Activated CD4-positive, alpha-beta T cell treated with anti-CD3 and anti-CD28 coated beads for 1 hour (primary cell): ENCODE data around the gene CFAP46.
"Not testable (repeated sequence)": the region's sequence is repeated elsewhere in the genome, so short reads cannot be mapped to it uniquely, and the experiment has no call there.

ENCODE experiments used
- DNase-seq: peaks from one replicate; pipeline ENCODE4 v3.0.0-alpha.2; 2020

The CFAP46 gene

DNA sequence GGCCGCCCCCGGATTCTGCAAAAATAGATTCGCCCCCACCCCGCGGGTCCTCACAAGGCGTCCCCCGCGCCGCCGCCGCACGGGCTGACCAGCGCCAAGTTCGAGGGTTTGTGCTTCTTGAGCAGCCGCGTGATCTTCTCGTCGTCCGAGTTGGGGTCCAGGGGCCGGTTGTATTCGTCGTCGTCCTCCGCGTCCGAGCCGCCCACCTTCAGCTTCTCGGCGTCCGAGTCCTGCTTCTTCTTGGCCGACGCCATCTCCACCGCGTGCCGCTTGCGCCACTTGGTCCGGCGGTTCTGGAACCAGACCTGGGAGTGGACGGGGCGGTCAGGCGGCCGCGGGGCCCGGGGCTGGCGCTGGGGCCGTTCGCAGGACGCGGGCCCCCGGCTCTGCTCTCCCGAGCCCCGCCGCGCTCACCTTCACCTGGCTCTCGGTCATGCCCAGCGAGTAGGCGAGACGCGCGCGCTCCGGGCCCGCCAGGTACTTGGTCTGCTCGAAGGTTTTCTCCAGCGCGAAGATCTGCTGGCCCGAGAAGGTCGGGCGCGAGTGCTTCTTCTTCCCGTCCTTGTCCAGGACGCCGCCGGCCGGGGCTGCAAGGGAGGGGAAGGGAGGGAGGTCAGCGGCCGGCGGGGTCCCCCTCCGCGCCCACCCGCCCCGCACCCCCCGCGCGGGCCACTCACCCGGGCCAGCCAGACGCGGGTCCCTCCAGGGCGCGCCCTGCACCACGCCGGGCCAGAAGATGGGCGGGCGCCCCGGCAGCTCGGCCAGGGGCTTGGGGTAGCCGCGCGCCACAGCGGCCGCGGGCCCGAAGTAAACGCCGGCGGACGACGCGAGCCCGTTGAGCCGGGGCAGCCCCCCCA, 157.3 kb downstream of the CFAP46 start:
- no peak for DNase-seq

DNA sequence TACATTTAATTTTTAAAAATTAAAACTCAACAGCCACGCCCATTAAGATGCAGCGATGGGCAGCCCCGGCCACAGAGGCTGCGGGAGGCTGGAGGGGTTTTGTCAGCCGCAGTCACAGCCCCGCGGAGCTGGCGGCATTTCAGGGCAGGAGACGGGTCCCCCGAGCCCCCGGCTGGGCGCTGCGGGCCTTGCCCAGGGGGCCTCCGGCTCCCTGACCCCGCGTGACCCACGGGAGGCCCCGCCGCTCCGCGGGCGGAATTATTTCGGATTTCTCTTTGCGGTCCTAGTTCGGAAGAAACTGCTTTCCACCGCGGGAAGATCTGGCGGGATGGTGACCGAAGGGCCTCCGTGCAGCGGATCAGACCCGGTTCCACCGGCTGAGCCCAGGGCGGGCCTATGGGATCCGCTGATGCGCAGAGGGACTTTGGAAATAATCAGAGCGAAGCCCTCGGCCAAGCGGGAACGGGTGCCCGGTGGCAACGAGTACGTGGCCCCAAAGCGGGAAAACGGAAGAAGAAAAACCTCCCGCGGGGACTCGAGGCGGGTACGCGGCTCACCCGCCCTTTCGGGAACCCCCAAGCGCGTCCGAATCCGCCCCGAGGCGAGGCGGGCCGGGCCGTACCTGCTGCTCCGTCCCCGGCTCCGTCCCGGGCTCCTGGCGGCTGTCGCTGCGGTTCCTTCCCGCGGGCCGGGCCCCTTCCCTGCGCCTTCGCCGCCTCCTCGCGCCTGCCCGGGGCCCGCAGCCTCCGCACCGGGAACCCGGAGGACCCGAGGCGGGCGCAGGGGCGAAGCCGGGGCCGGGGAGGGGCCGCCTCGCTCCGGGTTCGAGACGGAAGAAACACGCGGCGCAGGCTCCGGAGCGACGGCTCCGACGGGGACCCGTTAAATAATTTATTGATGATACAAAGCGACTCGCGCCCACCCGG, 158.2 kb downstream of the CFAP46 start:
- DNase-seq = no peak

DNA sequence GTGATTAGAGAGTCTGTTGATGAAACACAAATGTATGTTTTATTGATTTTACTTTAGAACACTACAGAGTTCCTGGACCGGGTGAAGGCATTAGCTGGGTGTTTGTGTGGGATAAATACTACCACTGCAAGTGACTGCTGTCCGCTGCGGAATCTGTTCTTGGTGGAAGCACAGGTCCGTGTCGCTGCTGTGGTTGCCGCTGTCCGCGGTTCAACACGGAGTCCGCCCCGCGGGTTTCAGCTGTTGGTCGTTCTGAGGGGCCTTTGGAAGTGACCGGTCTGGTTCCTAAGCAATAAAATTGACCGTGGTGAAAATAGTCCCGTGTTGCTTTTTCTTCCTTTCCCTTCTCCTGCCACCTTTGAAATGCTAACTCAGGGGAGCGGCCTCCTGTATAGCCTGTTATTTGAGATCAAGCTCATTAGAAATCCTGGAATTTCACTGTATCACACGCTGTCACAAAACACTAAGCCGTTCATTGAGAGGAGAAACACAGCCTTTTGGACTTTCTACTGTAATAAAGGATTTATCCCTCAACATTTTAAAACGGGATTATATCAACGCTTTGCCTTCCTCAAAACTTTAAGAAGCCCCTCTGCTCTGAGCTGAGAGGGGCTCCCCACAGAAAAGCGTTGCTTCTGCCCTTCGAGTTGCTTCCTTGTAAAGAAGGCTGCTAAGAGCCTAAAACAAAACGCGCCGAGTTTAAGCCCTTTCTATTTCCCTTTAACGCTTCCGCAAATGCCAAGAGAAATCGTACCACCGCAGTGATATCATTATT, 159.0 kb downstream of the CFAP46 start:
- DNase-seq = no peak

DNA sequence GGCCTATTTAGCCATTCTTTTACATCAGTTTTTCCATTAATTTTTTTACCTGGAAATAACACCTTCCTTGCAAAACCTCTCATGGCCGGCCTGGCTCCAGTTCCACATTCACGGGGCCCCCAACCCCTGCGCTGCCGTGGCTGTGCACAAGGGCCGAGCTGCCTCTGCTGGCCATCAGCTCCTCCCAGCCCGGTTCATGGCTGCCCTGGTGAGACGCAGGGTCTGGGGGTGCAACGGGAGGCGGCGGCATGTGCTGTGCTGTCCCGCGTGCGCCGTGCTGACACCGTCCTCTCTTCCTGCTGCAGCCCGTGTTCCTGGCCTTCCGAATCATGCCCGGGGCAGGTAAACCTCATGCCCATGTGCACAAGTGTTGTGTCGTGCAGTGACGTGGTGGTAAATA, 160.8 kb downstream of the CFAP46 start:
- no peak for DNase-seq

DNA sequence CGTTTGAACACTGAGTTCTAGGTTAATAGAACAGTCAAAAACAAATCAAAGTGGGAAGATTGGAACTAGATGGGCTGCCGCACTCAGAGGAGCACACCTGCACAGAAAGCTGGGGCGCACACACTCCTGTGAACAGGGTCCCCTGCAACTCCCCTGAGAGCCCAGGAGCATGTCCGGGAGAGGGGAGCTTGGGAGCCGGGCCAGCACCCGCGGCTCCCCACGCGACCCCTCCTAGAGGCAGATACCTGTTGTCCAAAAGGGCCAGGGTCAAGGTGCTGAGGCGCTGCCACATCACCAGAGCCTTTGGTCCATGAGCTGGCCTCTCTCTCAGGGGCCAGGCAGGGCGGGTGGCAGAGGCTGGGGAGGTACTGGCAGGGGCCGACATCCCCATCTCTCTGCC, 162.0 kb downstream of the CFAP46 start:
- DNase-seq = no peak

DNA sequence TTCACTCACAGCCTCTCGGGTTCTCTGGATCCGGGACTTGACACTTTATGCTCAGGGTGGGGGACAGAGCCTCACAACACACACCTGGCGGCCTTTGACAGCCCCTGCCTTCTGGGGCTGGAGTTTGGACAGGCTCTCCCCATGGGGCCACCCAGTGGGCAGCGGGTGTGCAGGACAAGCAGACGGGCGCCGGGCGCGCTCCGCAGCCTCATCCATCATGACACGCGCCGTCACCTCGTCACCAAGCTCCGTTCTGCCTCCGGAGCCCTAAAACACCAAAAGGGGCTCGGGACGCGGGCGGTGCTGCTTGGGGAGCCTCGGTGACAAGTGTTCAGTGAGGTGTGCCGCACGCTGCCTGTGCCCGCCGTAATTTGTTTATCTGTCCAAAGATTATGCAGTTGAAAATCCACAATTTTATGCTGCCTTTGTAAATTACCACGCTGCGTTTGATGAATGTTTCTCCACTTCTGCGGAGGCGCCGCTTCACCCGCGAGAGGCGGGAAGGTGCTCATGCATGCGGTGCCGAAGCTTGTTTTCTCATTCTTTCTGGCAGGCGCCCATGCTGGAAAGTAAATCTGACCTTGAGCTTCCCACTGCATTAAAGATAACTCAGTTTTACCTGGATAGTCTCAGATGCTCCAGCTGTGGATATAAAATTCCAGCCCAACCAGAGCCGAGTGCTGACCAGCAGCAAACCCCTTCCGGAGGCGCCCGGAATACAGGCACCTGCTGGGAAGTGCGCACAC, 162.6 kb downstream of the CFAP46 start:
- no peak for DNase-seq

DNA sequence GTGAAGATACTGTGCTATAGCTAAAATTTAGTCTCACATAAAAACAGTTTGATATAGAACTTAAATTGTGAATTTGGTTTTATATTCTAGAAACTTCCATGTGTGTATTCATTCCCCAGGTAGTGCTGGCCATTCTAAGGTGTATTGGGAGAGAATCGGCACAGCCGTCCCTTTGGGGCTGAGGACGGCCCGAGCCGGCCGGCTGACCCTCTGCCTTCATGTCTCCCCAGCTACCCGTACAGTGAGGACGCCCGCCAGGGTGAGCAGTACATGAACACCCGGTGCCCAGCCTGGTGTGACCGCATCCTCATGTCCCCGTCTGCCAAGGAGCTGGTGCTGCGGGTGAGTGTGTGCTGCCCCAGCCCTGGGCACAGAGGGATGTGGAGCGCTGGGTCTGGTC, 164.9 kb downstream of the CFAP46 start:
- DNase-seq = no peak

DNA sequence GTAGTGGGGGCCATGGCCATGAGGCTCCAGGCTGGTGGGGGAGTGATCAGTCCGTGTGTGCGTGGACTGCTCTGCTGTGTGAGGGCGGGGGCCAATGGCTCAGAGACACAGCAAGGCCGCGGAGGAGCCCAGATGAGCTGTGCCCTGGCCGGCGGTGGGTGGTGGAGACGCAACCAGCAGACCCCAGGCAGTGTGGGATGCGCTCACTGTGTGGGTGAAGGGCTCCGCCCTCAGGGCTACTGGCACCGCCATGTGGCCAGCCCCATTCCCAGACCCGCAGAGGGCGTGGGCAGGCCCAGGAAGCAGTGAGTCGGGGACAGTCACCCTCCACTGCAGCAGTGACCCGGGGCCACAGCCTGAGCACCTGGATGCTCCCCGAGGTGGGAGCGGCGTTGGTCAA, 165.5 kb downstream of the CFAP46 start:
- DNase-seq = no peak

DNA sequence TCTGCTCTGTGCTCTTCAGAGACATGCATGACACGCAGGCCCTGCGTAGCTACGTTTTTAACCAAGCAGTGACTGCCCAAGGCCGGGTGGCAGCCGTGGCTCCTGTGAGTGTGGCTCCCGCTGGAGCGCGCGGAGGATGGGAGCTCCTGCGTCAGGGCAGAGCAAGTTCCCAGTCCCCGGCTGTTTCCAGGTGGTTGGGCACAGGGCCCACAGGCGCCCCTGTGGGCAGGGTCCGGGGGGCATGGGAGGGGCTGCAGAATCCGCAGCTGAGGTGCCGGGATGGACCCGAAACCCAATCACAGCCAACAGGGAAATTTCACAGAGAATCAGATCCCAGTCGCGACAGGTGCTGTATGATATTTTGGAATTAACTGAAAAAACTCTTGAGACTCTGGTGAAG, 166.2 kb downstream of the CFAP46 start:
- DNase-seq = no peak

DNA sequence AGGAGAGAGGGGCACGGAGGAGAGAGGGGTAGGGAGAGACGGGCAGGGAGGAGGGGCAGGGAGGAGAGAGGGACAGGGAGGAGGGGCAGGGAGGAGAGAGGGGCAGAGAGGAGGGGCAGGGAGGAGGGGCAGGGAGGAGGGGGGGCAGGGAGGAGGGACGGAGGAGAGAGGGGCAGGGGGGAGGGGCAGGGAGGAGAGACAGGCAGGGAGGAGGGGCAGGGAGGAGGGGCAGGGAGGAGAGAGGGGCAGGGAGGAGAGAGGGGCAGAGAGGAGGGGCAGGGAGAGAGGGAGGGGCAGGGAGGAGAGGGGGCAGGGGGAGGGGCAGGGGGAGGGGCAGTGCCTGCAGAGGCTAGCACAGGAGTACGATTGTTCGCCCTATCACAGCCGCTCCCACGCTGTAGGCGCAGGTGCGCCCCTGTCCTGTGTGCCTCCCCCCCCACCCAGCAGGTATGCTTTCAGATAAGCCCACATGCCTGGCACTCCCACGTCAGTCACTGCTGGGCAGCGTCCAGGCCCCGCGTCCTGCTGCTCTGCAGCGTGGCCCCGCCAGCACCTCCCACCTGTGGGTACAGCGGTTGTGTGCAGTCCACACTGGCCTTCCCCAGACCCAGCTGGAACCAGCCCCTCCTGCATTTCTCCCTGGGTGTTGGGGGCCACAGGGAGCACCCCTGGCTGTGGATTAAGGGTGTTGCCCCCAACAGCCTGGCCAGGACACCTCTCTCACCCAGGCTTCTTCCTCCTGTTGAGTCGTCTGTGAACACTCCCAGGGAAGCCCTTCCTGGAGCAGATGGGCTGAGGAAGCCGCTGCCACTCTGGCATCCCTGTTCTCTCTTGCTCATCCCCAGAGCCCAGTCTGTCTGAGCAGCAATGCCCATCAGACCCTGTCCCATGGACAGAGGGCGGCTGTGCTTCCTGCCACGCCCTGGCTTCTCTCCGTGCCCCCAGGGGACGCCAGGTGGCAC, 167.2 kb downstream of the CFAP46 start:
- no peak for DNase-seq

DNA sequence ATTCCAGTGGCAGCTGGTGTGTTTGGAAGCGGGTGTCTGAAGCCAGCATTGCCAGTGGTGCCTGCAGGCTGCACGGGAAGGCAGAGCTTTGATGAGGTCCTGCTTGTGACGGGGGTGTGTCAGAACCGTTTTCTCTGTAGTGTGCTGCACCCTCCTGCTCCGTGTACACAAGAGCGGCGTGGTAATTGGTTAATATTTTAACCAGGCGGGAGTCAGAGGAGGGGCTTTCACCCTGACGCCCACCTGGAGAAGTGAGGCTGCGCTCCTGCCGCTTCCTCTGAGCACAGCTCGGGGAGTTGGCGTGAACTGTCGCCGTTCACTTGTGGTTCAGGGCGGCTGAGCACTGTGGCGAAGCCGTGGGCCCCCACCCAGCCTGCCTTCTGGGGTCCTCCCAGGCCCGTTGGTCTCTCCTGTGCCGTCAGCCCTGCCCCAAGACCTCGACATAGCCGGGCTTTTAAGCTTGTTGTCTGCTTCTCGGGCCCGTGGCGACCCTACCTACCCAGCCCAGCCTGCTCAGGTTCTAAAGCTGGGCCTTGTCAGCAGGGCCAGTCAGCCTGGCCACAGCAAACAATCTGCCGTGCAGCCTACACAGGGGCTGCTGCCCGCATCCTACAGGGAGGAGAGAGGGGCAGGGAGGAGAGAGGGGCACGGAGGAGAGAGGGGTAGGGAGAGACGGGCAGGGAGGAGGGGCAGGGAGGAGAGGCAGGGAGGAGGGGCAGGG, 168.0 kb downstream of the CFAP46 start:
- no peak for DNase-seq

DNA sequence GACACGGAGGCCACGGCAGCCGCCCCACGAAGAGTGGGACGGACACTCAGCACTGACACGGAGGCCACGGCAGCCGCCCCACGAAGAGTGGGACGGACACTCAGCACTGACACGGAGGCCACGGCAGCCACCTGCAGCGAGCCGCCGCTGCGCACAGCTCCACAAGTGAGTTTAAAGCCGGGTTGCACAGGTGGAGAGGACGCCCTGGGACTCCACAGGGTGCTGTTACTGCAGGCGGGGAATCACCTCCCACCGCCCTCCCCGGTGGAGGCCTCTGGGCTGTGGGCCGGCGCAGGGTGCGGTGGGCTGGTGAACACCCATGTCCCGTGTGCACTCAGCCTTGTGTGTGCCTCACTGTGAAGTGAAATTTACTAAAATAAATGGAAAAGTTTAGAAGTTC, 169.6 kb downstream of the CFAP46 start:
- DNase-seq = not testable (repeated sequence)

DNA sequence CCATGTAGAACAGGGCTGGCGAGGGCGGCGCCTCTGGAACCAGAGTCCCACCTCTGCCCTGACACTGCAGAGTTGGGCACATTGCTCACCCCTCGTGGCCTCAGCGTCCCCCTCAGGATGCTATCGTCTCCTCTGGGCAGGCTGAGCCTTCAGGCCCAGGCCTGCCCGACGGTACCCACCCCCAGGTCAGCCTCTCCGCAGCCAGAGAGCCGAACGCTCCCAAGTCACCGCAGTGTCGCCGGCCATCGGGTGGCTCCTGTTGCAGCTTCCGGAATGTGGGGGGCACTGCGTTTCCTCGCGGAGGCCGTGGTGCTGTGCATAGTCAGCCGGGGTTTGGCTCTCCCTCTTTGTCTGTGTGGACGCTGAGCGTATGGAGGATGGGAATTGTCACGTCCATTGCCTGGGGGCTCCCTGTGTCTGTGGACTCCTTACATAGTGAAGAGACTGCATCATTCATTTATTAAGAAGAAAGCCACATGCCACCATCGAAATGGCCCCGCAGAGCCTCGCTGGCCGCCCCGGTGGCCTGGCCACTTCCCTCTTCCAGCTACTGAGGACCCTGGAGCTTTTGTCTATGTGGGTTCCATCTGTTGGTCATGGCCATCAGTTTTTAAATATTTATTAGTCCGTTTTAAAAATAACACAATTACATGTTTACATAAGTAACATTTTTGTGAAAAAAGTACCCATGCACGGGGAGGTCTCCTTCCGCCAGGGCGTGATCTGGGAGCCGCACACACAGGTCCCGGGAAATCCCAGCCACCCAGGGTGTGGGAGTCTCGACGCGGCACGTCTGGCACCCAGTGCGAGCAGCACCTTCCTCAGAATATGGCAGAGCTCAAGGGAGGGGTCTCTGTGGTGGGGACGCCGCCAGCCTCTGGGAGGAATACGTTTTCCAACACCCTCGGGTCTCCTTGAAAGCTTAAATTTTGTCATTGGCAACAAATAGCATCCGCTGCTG, 172.0 kb downstream of the CFAP46 start:
- no peak for DNase-seq

DNA sequence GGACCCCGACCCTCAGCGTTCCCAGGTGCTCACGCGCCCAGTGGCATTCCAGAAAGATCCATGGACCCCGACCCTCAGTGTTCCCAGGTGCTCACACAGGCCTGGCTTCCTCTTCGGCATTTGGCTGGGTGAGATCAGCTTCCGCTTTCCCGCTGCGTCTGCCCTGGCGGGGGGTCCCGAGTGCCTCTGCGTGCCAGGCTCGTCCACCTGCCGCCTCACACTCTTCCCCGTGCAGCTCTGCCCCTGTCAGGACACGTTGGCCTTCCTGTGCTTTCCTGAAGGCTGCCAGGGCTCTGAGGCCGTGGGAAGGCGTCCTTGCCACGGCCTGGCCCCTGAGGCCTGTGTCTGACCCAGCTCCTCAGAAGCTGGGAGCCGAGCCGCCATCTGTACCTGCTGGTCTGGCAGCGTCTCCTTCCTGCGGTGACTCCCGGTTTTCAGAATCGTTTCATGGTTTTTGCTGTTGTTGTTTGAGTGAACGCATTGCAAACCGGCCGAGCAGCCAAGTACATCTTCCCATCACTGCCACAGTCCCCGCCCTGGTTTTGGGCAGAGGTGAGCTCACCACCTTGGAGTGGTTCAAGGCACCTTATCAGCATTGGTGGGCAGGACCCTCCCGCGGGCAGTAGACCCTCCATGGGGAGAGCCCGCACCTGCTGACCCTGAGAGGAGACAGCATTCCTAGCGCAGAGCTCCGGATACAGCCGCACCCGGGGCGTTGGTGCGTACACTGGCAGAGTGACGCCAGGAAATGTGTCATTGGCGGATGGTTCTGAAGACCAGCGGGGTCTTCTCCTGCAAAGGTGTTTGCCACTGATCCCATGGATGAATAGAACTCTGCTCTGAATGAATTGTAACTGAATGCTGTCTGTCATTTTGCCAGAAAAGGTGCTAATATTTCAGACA, 173.8 kb downstream of the CFAP46 start:
- DNase-seq = no peak

DNA sequence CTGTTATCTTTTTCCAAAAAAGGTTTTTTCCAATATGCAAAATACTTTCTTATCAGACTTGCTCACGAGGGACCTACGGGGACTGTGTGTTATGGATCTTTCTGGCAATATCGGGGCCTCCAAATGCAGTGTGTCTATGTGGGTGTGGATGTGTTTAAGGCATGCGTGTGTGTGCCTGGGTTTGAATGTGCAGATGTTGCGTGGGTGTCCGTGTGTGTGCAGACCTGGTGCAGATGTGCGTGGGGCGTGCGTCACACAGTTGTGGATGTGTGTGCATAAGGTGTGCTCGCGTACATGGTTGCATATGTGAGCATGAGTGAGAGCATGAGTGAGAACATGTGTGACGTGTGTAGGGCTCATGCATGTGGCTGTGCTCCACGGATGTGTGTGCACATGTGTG, 176.1 kb downstream of the CFAP46 start:
- DNase-seq = no peak

DNA sequence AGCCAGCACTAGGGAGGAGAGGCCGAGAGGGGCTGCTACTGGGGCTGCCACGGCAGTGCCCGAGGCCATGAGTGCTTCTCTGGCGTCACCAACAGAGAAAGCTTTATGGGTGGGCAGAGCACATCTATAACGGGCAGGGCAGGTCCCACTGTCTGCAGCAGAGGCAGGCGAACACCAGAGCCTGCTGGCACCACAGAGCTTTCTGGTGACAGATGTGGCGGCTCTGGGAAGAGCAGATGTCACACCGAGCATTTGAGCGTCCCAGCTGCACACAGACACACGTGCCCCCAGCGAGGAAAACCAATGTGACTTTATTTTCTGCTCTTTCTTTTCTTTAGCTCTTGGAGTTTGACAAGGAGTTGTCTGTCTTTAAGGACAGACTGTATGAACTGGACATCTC, 176.9 kb downstream of the CFAP46 start:
- no peak for DNase-seq

DNA sequence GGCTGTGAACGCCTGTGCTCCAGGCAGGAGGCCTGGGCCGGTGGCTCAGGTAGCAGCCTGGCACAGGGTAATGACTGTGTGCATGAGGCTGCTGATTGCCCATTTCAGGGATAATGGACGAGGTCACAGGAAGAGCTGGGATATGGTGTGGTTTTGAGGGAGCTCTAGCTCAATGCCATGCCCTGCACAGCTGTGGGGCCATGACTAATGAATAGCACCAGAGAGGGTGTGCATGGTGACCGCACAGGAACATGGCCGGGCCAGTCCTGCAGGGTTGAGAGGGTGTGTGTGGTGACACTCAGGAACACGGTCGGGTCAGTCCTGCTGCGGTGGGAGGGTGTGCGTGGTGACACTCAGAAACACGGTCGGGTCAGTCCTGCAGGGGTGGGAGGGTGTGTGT, 178.3 kb downstream of the CFAP46 start:
- DNase-seq = no peak

DNA sequence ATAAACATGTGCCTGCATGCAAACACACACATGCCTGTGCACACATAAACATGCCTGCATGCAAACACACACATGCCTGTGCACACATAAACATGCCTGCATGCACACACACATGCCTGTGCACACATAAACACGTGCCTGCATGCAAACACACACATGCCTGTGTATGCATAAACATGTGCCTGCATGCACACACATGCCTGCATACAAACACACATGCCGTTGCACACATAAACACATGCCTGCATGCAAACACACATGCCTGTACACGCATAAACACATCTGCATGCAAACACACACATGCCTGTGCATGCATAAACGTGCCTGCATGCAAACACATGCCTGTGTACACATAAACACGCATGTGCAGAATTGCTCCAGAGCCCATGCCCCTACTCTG, 178.8 kb downstream of the CFAP46 start:
- DNase-seq = no peak
